ENCODE results near the gene CYP2D6. TPM values are rescaled to one million over a fixed set of nuclear protein-coding genes. Genes with fewer than 3 reads are reported as not detected.
"Not testable (repeated sequence)": the region's sequence is repeated elsewhere in the genome, so short reads cannot be mapped to it uniquely, and the experiment has no call there.

The CYP2D6 gene
- total RNA-seq, 2 experiments from 2014 or later, result 7.4 to 7.5 TPM

DNA sequence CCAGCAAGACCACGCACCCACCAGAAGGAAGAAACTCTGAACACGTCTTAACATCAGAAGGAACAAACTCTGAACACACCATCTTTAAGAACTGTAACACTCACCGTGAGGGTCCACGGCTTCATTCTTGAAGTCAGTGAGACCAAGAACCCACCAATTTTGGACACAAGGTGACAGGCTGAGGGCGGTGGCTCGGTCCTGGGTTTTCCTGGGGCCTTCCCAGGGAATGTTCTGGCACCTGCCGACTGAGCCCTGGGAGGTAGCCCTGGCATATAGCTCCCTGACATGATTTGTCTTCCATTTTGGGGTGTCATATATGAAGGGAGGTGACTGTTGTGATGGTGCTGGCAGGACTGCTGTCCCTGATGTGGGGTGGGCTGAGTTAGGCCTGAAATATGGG lies 8.9 kb upstream of the CYP2D6 start:
- H3K27ac ChIP-seq (ENCODE audit: low read depth in 1 of 2, low read length in 2 of 2); H3K27me3 Mint-ChIP-seq; CTCF ChIA-PET; H3K9me3 Mint-ChIP-seq; H3K4me1 ChIP-seq (ENCODE audit: insufficient read depth, low read length); H3K27me3 ChIP-seq (ENCODE audit: control insufficient read depth in 1 of 2, insufficient read depth in 2 of 2, low read length in 2 of 2); intact Hi-C loops (cut with DNase I, micrococcal nuclease); H3K36me3 ChIP-seq (ENCODE audit: insufficient read depth, low read length); DNase-seq; H3K4me3 ChIP-seq (ENCODE audit: low read length); H3K4me3 Mint-ChIP-seq; H3K4me1 Mint-ChIP-seq (ENCODE audit: low read depth); H3K9me3 ChIP-seq (ENCODE audit: control insufficient read depth in 1 of 2, insufficient read depth in 1 of 2, low read length in 2 of 2); H3K27ac Mint-ChIP-seq; ATAC-seq (ENCODE audit: poor library complexity): not testable (repeated sequence)
- H3K36me3 Mint-ChIP-seq (ENCODE audit: low read depth), result peaks cover 18% of the 10 kb centered on the region
- POLR2A ChIA-PET, result interaction anchor here (1.4 kb wide), 1 partner anchor 46 kb away, joined by 3 read pairs; no protein-coding TSS in a partner anchor

DNA sequence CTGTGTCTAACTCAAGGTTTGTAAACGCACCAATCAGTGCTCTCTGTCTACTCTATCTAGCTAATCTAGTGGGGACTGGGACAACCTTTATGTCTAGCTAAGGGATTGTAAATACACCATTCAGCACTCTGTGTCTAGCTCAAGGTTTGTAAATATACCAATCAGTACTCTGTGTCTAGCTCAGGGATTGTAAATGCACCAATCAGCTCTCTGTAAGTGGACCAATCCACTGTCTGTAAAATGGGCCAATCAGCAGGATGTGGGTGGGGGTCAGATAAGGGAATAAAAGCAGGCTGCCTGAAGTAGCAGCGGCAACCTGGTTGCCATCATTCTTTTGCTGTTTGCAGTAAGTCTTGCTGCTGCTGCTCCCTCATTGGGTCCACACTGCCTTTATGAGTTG lies 8.4 kb upstream of the CYP2D6 start:
- H3K4me3 ChIP-seq (ENCODE audit: low read length), result no peak overlapping the region
- intact Hi-C loops (cut with DNase I, micrococcal nuclease), result no loop called here
- DNase-seq, result no peak
- Mint-ChIP-seq H3K36me3 (ENCODE audit: low read depth) (peaks cover 18% of the 10 kb centered on the region), H3K27me3 (no peaks in the 10 kb centered on the region), H3K4me1 (ENCODE audit: low read depth) (no peaks in the 10 kb centered on the region), H3K9me3 (no peaks in the 10 kb centered on the region), H3K27ac (no peak overlapping the region), H3K4me3 (no peak overlapping the region)
- H3K27me3 ChIP-seq (ENCODE audit: control insufficient read depth in 1 of 2, insufficient read depth in 2 of 2, low read length in 2 of 2), result no peaks in the 10 kb centered on the region
- no peaks in the 10 kb centered on the region for H3K9me3 ChIP-seq (ENCODE audit: control insufficient read depth in 1 of 2, insufficient read depth in 1 of 2, low read length in 2 of 2)
- no peaks in the 10 kb centered on the region for H3K4me1 ChIP-seq (ENCODE audit: insufficient read depth, low read length)
- no peak for ATAC-seq (ENCODE audit: poor library complexity)
- TF ChIP-seq, protein P1, sequence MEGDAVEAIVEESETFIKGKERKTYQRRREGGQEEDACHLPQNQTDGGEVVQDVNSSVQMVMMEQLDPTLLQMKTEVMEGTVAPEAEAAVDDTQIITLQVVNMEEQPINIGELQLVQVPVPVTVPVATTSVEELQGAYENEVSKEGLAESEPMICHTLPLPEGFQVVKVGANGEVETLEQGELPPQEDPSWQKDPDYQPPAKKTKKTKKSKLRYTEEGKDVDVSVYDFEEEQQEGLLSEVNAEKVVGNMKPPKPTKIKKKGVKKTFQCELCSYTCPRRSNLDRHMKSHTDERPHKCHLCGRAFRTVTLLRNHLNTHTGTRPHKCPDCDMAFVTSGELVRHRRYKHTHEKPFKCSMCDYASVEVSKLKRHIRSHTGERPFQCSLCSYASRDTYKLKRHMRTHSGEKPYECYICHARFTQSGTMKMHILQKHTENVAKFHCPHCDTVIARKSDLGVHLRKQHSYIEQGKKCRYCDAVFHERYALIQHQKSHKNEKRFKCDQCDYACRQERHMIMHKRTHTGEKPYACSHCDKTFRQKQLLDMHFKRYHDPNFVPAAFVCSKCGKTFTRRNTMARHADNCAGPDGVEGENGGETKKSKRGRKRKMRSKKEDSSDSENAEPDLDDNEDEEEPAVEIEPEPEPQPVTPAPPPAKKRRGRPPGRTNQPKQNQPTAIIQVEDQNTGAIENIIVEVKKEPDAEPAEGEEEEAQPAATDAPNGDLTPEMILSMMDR (IDR thresholded peaks at IDR 0.05), result no peak
- ChIA-PET CTCF (no interaction called here), POLR2A (interaction anchor here (1.4 kb wide), 1 partner anchor 45 kb away, joined by 3 read pairs; no protein-coding TSS in a partner anchor)
- peaks cover 4% of the 10 kb centered on the region for H3K36me3 ChIP-seq (ENCODE audit: insufficient read depth, low read length)
- no peak overlapping the region for H3K27ac ChIP-seq (ENCODE audit: low read depth in 1 of 2, low read length in 2 of 2)

GRCh38 chr22:42138122-42138770 lies 7.6 kb upstream of the CYP2D6 start:
- Histone ChIP-seq H3K9me3 (ENCODE audit: control insufficient read depth in 1 of 2, insufficient read depth in 1 of 2, low read length in 2 of 2) (no peaks in the 10 kb centered on the region), H3K4me1 (ENCODE audit: insufficient read depth, low read length) (no peaks in the 10 kb centered on the region), H3K4me3 (ENCODE audit: low read length) (no peak overlapping the region), H3K27ac (ENCODE audit: low read depth in 1 of 2, low read length in 2 of 2) (no peak overlapping the region), H3K36me3 (ENCODE audit: insufficient read depth, low read length) (peaks cover 4% of the 10 kb centered on the region), H3K27me3 (ENCODE audit: control insufficient read depth in 1 of 2, insufficient read depth in 2 of 2, low read length in 2 of 2) (no peaks in the 10 kb centered on the region)
- intact Hi-C loops (cut with DNase I, micrococcal nuclease), result no loop called here
- Mint-ChIP-seq H3K9me3 (no peaks in the 10 kb centered on the region), H3K27me3 (no peaks in the 10 kb centered on the region), H3K4me1 (ENCODE audit: low read depth) (no peaks in the 10 kb centered on the region), H3K4me3 (no peak overlapping the region), H3K27ac (no peak overlapping the region), H3K36me3 (ENCODE audit: low read depth) (peaks cover 18% of the 10 kb centered on the region)
- ChIA-PET CTCF (no interaction called here), POLR2A (interaction anchor here (1.4 kb wide), 1 partner anchor 45 kb away, joined by 3 read pairs; no protein-coding TSS in a partner anchor)
- ATAC-seq (ENCODE audit: poor library complexity) (no peak), DNase-seq (no peak)
- TF ChIP-seq, protein P1 (IDR thresholded peaks at IDR 0.05), result no peak

DNA sequence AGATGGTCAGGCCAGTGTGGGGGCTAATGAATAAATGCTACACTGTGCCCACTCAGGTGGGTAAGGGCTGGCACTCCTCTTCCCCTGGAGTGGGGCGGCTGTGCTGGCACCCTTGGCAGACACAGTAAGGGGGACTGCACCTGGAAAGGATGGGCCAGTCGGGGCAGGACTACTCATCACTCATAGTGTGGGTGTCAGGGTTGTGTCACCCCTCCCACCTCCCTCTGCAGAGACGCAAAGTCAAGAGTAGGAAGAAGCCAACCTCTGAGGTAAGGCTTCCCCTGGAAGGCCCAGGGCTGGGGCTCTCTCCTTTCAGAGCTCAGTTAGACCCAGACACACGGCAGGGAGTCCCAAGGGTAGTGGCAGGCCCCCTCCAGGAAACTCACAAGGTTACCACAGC lies 5.1 kb upstream of the CYP2D6 start:
- POLR2A ChIA-PET; H3K27me3 ChIP-seq (ENCODE audit: control insufficient read depth in 1 of 2, insufficient read depth in 2 of 2, low read length in 2 of 2); H3K4me1 ChIP-seq (ENCODE audit: insufficient read depth, low read length); DNase-seq; CTCF ChIA-PET; H3K9me3 ChIP-seq (ENCODE audit: control insufficient read depth in 1 of 2, insufficient read depth in 1 of 2, low read length in 2 of 2); H3K27ac Mint-ChIP-seq; H3K4me3 ChIP-seq (ENCODE audit: low read length); intact Hi-C loops (cut with DNase I, micrococcal nuclease); H3K36me3 ChIP-seq (ENCODE audit: insufficient read depth, low read length); H3K4me3 Mint-ChIP-seq; H3K9me3 Mint-ChIP-seq; H3K4me1 Mint-ChIP-seq (ENCODE audit: low read depth); ATAC-seq (ENCODE audit: poor library complexity); H3K27ac ChIP-seq (ENCODE audit: low read depth in 1 of 2, low read length in 2 of 2); H3K27me3 Mint-ChIP-seq: not testable (repeated sequence)
- H3K36me3 Mint-ChIP-seq (ENCODE audit: low read depth), result peaks cover 13% of the 10 kb centered on the region

All from CD4-positive, alpha-beta T cell (primary cell).